ENCODE data around the gene COPG1. TPM values are rescaled to one million over a fixed set of nuclear protein-coding genes. Genes with fewer than 3 reads are reported as not detected.

Gene COPG1
- total and polyA plus RNA-seq, 2 experiments from 2014 or later: 50.0 to 106 TPM

DNA sequence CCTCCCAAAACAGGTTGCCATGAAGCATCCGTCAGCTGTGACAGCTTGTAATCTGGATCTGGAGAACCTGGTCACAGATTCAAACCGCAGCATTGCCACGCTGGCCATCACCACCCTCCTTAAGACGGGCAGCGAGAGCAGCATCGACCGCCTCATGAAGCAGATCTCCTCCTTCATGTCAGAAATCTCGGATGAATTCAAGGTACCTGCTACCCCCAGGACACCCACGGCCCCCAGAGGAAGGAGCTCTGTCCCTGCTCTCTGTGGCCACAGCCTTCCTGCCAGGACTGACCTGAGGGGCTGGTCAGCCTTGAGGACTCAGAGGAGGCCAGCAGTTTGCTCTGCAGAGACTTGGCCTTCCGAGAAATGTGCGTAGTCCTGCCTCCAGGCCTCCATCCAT, 11.2 kb downstream of the COPG1 start:
- H3K27ac Mint-ChIP-seq: no peak overlapping the region
- H3K4me3 Mint-ChIP-seq: no peak overlapping the region
- DNase-seq (ENCODE audit: low spot score): no peak
- no peak for ATAC-seq
- peaks cover 88% of the 10 kb centered on the region for H3K36me3 Mint-ChIP-seq (ENCODE audit: low read depth)
- no peaks in the 10 kb centered on the region for H3K9me2 ChIP-seq (ENCODE audit: insufficient read depth)
- H3K9me3 Mint-ChIP-seq: no peaks in the 10 kb centered on the region
- H2AFZ ChIP-seq: no peak overlapping the region
- no peak overlapping the region for H3K4me3 ChIP-seq
- H4K20me1 ChIP-seq (replicated peaks; ENCODE audit: insufficient read depth): no peaks in the 10 kb centered on the region; the same call in 1 of the 2 replicates
- H3K27me3 ChIP-seq (ENCODE audit: insufficient read depth): no peaks in the 10 kb centered on the region
- H3K4me1 ChIP-seq (ENCODE audit: insufficient read depth): no peaks in the 10 kb centered on the region
- no peaks in the 10 kb centered on the region for H3F3A ChIP-seq (replicated peaks; ENCODE audit: low read depth)
- no peak overlapping the region for H3K27ac ChIP-seq (ENCODE audit: low read depth)
- H3K27me3 Mint-ChIP-seq (ENCODE audit: insufficient read depth, low read depth, poor library complexity): peaks cover 4% of the 10 kb centered on the region
- H3K79me2 ChIP-seq (replicated peaks; ENCODE audit: insufficient read depth): no peaks in the 10 kb centered on the region
- no peaks in the 10 kb centered on the region for H3K4me1 Mint-ChIP-seq
- H3K36me3 ChIP-seq (ENCODE audit: insufficient read depth): peaks cover 43% of the 10 kb centered on the region
- TF ChIP-seq EZH2 (IDR thresholded peaks at IDR 0.05; ENCODE audit: low read depth, unreplicated experiment): no peak
- H3K4me2 ChIP-seq: no peak overlapping the region

GRCh38 chr3:129261894-129262293, 12.5 kb downstream of the COPG1 start:
- Mint-ChIP-seq H3K36me3 (ENCODE audit: low read depth) (peaks cover 88% of the 10 kb centered on the region), H3K4me1 (no peaks in the 10 kb centered on the region), H3K4me3 (no peak overlapping the region), H3K27me3 (ENCODE audit: insufficient read depth, low read depth, poor library complexity) (peaks cover 5% of the 10 kb centered on the region), H3K27ac (no peak overlapping the region), H3K9me3 (no peaks in the 10 kb centered on the region)
- Histone ChIP-seq H2AFZ (no peak overlapping the region), H3K36me3 (ENCODE audit: insufficient read depth) (peaks cover 40% of the 10 kb centered on the region), H3K79me2 (replicated peaks; ENCODE audit: insufficient read depth) (no peaks in the 10 kb centered on the region), H3K4me3 (no peak overlapping the region), H3K27me3 (ENCODE audit: insufficient read depth) (no peaks in the 10 kb centered on the region), H3K27ac (ENCODE audit: low read depth) (no peak overlapping the region), H3F3A (replicated peaks; ENCODE audit: low read depth) (no peaks in the 10 kb centered on the region), H3K9me2 (ENCODE audit: insufficient read depth) (no peaks in the 10 kb centered on the region), H3K4me1 (ENCODE audit: insufficient read depth) (no peaks in the 10 kb centered on the region), H3K4me2 (no peak overlapping the region), H4K20me1 (replicated peaks; ENCODE audit: insufficient read depth) (no peaks in the 10 kb centered on the region; the same call in 1 of the 2 replicates)
- no peak for DNase-seq (ENCODE audit: low spot score)
- ATAC-seq: no peak
- no peak for TF ChIP-seq ZNF462 (CRISPR knock-in tag; IDR thresholded peaks at IDR 0.05)
